GM23338 (cell line): ENCODE data around the gene EVX1. TPM values are rescaled to one million over a fixed set of nuclear protein-coding genes. Genes with fewer than 3 reads are reported as not detected.
A peak's percentile ranks its signal among the peaks of the same experiment; 100 is the strongest.

ENCODE experiments used
- ATAC-seq: fragments of 200-7000 bp; cut with Tn5 transposase; 3 replicates; pipeline ENCODE4 v1.9.1; 2020
- DNase-seq: peaks from one replicate; pipeline ENCODE4 v3.0.0-alpha.2; 2015; ENCODE audit warnings: low spot score
- H2AFZ ChIP-seq: fragments of 200-600 bp; sonication (generic); 2 replicates; pipeline ENCODE4 v1.8.0; 2016; ENCODE audit warnings: antibody characterized with exemption, mild to moderate bottlenecking, moderate library complexity
- H3F3A ChIP-seq: fragments of 200-600 bp; sonication (generic); replicated peaks from 2 replicates; pipeline ENCODE4 v1.8.0; 2017; ENCODE audit warnings: antibody characterized with exemption, mixed run types, low read depth
- H3K27ac ChIP-seq: fragments of 200-600 bp; sonication (generic); 2 replicates; pipeline ENCODE4 v1.6.1; 2016; ENCODE audit warnings: low read depth
- H3K27me3 ChIP-seq: fragments of 200-600 bp; sonication (generic); 2 replicates; pipeline ENCODE4 v1.8.0; 2016; ENCODE audit warnings: mild to moderate bottlenecking, mixed run types, moderate library complexity; ENCODE audit not compliant: insufficient read depth
- H3K36me3 ChIP-seq: fragments of 200-600 bp; sonication (generic); 2 replicates; pipeline ENCODE4 v1.8.0; 2016; ENCODE audit warnings: mild to moderate bottlenecking; ENCODE audit not compliant: insufficient read depth
- H3K4me1 ChIP-seq: fragments of 200-600 bp; sonication (generic); 2 replicates; pipeline ENCODE4 v1.8.0; 2016; ENCODE audit warnings: mild to moderate bottlenecking, moderate library complexity; ENCODE audit not compliant: insufficient read depth
- H3K4me2 ChIP-seq: fragments of 200-600 bp; sonication (generic); 2 replicates; pipeline ENCODE4 v1.7.1; 2017; ENCODE audit warnings: mixed run types
- H3K4me3 ChIP-seq: fragments of 200-600 bp; sonication (generic); 2 replicates; pipeline ENCODE4 v1.6.1; 2016; ENCODE audit warnings: mixed run types
- H3K79me2 ChIP-seq: fragments of 200-600 bp; sonication (generic); replicated peaks from 2 replicates; pipeline ENCODE4 v1.8.0; 2017; ENCODE audit warnings: mild to moderate bottlenecking; ENCODE audit not compliant: insufficient read depth
- H3K9me2 ChIP-seq: fragments of 200-600 bp; sonication (generic); 2 replicates; pipeline ENCODE4 v1.8.0; 2017; ENCODE audit not compliant: insufficient read depth
- H4K20me1 ChIP-seq: fragments of 200-600 bp; sonication (generic); replicated peaks from 2 replicates; pipeline ENCODE4 v1.8.0; 2017; ENCODE audit warnings: mild to moderate bottlenecking; ENCODE audit not compliant: insufficient read depth
- H3K27ac Mint-ChIP-seq: 2 replicates; pipeline ENCODE4 v1.8.0; 2020; ENCODE audit warnings: inconsistent platforms, mild to moderate bottlenecking, moderate library complexity, mixed read lengths
- H3K27me3 Mint-ChIP-seq: 3 replicates; pipeline ENCODE4 v1.8.0; 2022; ENCODE audit warnings: low read depth, mild to moderate bottlenecking, moderate library complexity, mixed read lengths, inconsistent platforms; ENCODE audit not compliant: insufficient read depth, poor library complexity
- H3K36me3 Mint-ChIP-seq: 3 replicates; pipeline ENCODE4 v1.8.0; 2021; ENCODE audit warnings: low read depth, mild to moderate bottlenecking, inconsistent platforms, moderate library complexity, mixed read lengths
- H3K4me1 Mint-ChIP-seq: 3 replicates; pipeline ENCODE4 v1.8.0; 2020; ENCODE audit warnings: mild to moderate bottlenecking, inconsistent platforms, mixed read lengths
- H3K4me3 Mint-ChIP-seq: 3 replicates; pipeline ENCODE4 v1.8.0; 2021; ENCODE audit warnings: moderate library complexity, mild to moderate bottlenecking, inconsistent platforms, mixed read lengths
- H3K9me3 Mint-ChIP-seq: 3 replicates; pipeline ENCODE4 v1.8.0; 2020; ENCODE audit warnings: moderate library complexity, mild to moderate bottlenecking, inconsistent platforms, mixed read lengths
- CREB1 ChIP-seq: fragments of 250-450 bp; sonication (Bioruptor Pico); IDR thresholded peaks from 2 replicates; pipeline ENCODE4 v1.5.0; 2020; ENCODE audit warnings: low read depth, mild to moderate bottlenecking, moderate library complexity
- EZH2 ChIP-seq: fragments of 200-600 bp; sonication (generic); IDR thresholded peaks from one replicate; pipeline ENCODE4 v1.8.0; 2017; ENCODE audit warnings: antibody characterized with exemption, mild to moderate bottlenecking, low read depth; ENCODE audit not compliant: unreplicated experiment
- EZH2phosphoT487 ChIP-seq: fragments of 200-600 bp; sonication (generic); IDR thresholded peaks from one replicate; pipeline ENCODE4 v1.8.1; 2018; ENCODE audit warnings: antibody characterized with exemption; ENCODE audit not compliant: unreplicated experiment
- JUNB ChIP-seq: IDR thresholded peaks from one replicate; pipeline ENCODE4 v1.6.1; 2016; ENCODE audit warnings: antibody characterized with exemption; ENCODE audit not compliant: unreplicated experiment
- REST ChIP-seq: IDR thresholded peaks from one replicate; pipeline ENCODE4 v1.6.1; 2018; ENCODE audit warnings: antibody characterized with exemption; ENCODE audit not compliant: unreplicated experiment
- polyA plus RNA-seq: library from polyadenylated mRNA; unstranded; fragments of >200 nt; fragmentation: Nextera tagmentation; extraction: Ambion mirVana; gene quantifications from 2 replicates; pipeline ENCODE4 v1.2.1, GENCODE V29; 2016
- total RNA-seq: library from RNA; depleted of rRNA; stranded (reverse); fragments of >200 nt; shearing (Covaris generic); gene quantifications from 2 replicates; pipeline ENCODE4 v1.2.3, GENCODE V29; 2014
- TF ChIP-seq, protein P1 (sequence below), 2 experiments: fragments of 200-600 bp in 1 of 2; sonication (generic) in 1 of 2; conservative IDR thresholded peaks; 2 replicates each; pipeline versions ENCODE4 v1.5.1 to v1.6.1; 2016 to 2017; ENCODE audit warnings: antibody characterized with exemption in 2 of 2, low read depth in 2 of 2, mild to moderate bottlenecking in 2 of 2, moderate library complexity in 1 of 2

The EVX1 gene
- total and polyA plus RNA-seq, 2 experiments from 2014 or later: not detected

- peaks cover 63% of the 10 kb centered on the region for H3K4me1 ChIP-seq
- Mint-ChIP-seq H3K9me3 (no peaks in the 10 kb centered on the region; the same call in 2 of the 3 replicates), H3K27ac (no peak overlapping the region), H3K27me3 (peaks cover 99% of the 10 kb centered on the region), H3K4me1 (peaks cover 49% of the 10 kb centered on the region), H3K36me3 (no peaks in the 10 kb centered on the region), H3K4me3 (peak overlapping the region; percentile 53)
- peaks cover 100% of the 10 kb centered on the region for H3K27me3 ChIP-seq
- H4K20me1 ChIP-seq: peaks cover 49% of the 10 kb centered on the region
- peak overlapping the region; percentile 75 for H3K4me2 ChIP-seq
- H2AFZ ChIP-seq: no peak overlapping the region; the same call in 1 of the 2 replicates
- peaks cover 53% of the 10 kb centered on the region for H3F3A ChIP-seq
- peak; percentile 58 for DNase-seq
- peak overlapping the region; percentile 47 for H3K4me3 ChIP-seq
- TF ChIP-seq JUNB (no peak), REST (no peak), EZH2phosphoT487 (peak; percentile 22), EZH2 (peak; percentile 88)
- no peaks in the 10 kb centered on the region for H3K9me2 ChIP-seq
- H3K27ac ChIP-seq: no peak overlapping the region
- no peaks in the 10 kb centered on the region for H3K36me3 ChIP-seq
- no peaks in the 10 kb centered on the region for H3K79me2 ChIP-seq
- ATAC-seq: peak; percentile 1
Measured at GRCh38 chr7:27245124-27245797, 2.7 kb downstream of the EVX1 start.

DNA sequence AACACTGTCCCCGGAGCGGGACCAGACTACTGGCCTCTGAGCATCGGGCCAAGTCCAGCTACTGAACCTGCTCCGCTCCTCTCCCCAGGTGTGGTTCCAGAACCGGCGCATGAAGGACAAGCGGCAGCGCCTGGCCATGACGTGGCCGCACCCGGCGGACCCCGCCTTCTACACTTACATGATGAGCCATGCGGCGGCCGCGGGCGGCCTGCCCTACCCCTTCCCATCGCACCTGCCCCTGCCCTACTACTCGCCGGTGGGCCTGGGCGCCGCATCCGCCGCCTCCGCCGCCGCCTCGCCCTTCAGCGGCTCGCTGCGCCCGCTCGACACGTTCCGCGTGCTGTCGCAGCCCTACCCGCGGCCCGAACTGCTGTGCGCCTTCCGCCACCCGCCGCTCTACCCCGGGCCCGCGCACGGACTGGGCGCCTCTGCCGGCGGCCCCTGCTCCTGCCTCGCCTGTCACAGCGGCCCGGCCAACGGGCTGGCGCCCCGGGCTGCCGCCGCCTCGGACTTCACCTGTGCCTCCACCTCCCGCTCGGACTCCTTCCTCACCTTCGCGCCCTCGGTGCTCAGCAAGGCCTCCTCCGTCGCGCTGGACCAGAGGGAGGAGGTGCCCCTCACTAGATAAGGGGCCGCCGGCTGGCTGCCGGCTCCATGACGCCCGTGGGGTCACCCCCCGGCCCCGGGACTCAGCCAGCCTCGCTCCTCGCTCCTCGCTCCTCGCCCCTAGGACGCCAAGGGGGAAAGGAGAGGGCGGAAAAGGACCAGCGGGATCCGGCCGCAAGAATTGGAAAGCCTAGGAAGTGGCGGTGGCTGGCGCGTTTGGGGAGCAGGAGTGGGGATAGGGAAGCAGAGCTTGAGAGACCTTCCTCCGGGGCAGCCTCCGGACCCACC is 3.4 kb downstream of the EVX1 start:
- H3K4me2 ChIP-seq: peak overlapping the region; percentile 75
- Mint-ChIP-seq H3K4me1 (peaks cover 44% of the 10 kb centered on the region), H3K9me3 (no peaks in the 10 kb centered on the region; the same call in 2 of the 3 replicates), H3K27me3 (peaks cover 99% of the 10 kb centered on the region), H3K27ac (no peak overlapping the region), H3K36me3 (no peaks in the 10 kb centered on the region; the same call in 2 of the 3 replicates), H3K4me3 (peak overlapping the region; percentile 53)
- ATAC-seq: peak; percentile 38
- peaks cover 100% of the 10 kb centered on the region for H3K27me3 ChIP-seq
- H3K27ac ChIP-seq: no peak overlapping the region
- TF ChIP-seq EZH2phosphoT487: peak; percentile 89
- TF ChIP-seq, protein P1, sequence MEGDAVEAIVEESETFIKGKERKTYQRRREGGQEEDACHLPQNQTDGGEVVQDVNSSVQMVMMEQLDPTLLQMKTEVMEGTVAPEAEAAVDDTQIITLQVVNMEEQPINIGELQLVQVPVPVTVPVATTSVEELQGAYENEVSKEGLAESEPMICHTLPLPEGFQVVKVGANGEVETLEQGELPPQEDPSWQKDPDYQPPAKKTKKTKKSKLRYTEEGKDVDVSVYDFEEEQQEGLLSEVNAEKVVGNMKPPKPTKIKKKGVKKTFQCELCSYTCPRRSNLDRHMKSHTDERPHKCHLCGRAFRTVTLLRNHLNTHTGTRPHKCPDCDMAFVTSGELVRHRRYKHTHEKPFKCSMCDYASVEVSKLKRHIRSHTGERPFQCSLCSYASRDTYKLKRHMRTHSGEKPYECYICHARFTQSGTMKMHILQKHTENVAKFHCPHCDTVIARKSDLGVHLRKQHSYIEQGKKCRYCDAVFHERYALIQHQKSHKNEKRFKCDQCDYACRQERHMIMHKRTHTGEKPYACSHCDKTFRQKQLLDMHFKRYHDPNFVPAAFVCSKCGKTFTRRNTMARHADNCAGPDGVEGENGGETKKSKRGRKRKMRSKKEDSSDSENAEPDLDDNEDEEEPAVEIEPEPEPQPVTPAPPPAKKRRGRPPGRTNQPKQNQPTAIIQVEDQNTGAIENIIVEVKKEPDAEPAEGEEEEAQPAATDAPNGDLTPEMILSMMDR (conservative IDR thresholded peaks at IDR 0.05; ENCODE audit: low read depth in 2 of 2): no peak
- TF ChIP-seq EZH2: peak; percentile 94
- TF ChIP-seq CREB1 (CRISPR knock-in tag): peak; percentile 25; the same call in 1 of the 2 replicates
- H2AFZ ChIP-seq: no peak overlapping the region; the same call in 1 of the 2 replicates
- DNase-seq: peak; percentile 71
- peaks cover 46% of the 10 kb centered on the region for H3F3A ChIP-seq
- no peaks in the 10 kb centered on the region for H3K79me2 ChIP-seq
- peak overlapping the region; percentile 47 for H3K4me3 ChIP-seq
- no peaks in the 10 kb centered on the region for H3K36me3 ChIP-seq
- H3K4me1 ChIP-seq: peaks cover 61% of the 10 kb centered on the region
- no peaks in the 10 kb centered on the region for H3K9me2 ChIP-seq
- peaks cover 49% of the 10 kb centered on the region for H4K20me1 ChIP-seq
